ENCODE results near the gene ATF7IP.

ATF7IP gene

GRCh38 chr12:14473707-14474287, 108.3 kb downstream of the ATF7IP start:
- TF ChIP-seq, protein P1, sequence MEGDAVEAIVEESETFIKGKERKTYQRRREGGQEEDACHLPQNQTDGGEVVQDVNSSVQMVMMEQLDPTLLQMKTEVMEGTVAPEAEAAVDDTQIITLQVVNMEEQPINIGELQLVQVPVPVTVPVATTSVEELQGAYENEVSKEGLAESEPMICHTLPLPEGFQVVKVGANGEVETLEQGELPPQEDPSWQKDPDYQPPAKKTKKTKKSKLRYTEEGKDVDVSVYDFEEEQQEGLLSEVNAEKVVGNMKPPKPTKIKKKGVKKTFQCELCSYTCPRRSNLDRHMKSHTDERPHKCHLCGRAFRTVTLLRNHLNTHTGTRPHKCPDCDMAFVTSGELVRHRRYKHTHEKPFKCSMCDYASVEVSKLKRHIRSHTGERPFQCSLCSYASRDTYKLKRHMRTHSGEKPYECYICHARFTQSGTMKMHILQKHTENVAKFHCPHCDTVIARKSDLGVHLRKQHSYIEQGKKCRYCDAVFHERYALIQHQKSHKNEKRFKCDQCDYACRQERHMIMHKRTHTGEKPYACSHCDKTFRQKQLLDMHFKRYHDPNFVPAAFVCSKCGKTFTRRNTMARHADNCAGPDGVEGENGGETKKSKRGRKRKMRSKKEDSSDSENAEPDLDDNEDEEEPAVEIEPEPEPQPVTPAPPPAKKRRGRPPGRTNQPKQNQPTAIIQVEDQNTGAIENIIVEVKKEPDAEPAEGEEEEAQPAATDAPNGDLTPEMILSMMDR (IDR thresholded peaks at IDR 0.05; ENCODE audit: low read depth, low read length): no peak
- H3K4me3 ChIP-seq (ENCODE audit: low read depth, low read length): no peak overlapping the region

DNA sequence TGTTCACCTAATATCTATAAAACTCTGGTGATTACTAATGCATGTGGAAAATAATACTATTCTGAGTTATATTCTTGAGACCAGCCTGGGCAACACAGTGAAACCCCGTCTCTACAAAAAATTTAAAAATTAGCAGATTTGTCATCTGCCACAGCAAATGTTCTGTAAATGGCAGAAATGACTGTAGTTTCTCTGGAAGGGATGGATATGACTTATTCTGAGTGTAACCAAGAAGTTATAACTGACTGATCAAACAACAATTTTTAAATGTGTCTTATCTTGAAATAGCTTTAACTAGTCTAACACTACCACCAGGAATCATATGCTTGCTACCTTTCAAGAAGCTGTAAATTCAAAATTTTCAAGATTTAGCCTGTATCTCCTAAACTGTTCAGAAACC, 113.5 kb downstream of the ATF7IP start:
- TF ChIP-seq, protein P1 (IDR thresholded peaks at IDR 0.05; ENCODE audit: low read depth, low read length): no peak

DNA sequence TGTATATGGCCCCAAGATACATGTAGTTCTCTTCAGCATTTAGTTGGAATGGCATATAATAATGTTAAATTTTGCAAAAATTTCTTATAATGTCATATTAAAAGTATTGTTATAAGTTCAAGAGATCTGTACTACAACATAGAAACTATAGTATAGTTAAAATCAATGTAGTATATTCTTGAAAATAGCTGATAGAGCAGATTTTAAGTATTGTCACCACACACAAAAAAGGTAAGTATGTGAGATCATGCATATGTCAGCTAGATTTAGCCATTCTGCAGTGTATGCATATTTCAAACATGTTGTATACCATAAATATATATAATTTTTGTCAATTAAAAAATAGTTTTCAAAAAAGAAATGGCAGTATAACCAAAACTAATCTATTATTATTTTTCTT, 115.7 kb downstream of the ATF7IP start:
- TF ChIP-seq, protein P1 (IDR thresholded peaks at IDR 0.05; ENCODE audit: low read depth, low read length): no peak
- no peak overlapping the region for H3K4me3 ChIP-seq (ENCODE audit: low read depth, low read length)

More for the DNA sequence above, 113.5 kb downstream of the ATF7IP start:
- no peak overlapping the region for H3K4me3 ChIP-seq (ENCODE audit: low read depth, low read length)

DNA sequence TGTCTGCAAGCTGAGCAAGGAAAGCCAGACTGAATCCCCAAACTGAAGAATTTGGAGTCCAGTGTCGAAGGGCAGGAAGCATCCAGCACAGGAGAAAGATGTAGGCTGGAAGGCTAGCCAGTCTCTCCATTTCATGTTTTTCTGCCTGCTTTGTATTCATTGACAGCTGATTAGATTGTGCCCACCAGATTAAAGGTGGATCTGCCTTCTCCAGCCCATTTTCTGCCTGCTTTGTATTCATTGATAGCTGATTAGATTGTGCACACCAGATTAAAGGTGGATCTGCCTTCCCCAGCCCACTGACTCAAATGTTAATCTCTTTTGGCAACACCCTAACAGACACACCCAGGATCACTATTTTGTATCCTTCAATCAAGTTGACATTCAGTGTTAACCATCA, 116.9 kb downstream of the ATF7IP start:
- TF ChIP-seq, protein P1 (IDR thresholded peaks at IDR 0.05; ENCODE audit: low read depth, low read length): no peak
- no peak overlapping the region for H3K4me3 ChIP-seq (ENCODE audit: low read depth, low read length)

DNA sequence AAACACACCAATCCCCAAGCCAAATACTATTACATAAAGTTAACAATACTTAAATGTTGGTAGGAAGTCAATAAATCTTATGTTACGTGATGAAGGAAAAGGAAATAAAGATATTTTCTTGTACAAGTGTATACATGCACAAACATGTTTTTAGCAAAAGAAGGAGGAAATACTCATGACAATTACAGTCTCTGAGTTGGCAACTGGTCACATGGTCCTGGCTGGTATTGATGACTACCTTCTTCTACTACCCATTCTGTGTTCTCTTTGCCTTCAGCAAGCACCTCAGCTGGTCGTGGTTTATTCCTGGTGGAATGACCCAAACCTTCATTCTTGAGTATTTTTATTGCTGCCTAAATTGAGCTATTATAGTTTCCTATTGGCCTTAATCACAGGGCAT, 117.4 kb downstream of the ATF7IP start:
- H3K4me3 ChIP-seq (ENCODE audit: low read depth, low read length): no peak overlapping the region
- TF ChIP-seq, protein P1 (IDR thresholded peaks at IDR 0.05; ENCODE audit: low read depth, low read length): no peak

DNA sequence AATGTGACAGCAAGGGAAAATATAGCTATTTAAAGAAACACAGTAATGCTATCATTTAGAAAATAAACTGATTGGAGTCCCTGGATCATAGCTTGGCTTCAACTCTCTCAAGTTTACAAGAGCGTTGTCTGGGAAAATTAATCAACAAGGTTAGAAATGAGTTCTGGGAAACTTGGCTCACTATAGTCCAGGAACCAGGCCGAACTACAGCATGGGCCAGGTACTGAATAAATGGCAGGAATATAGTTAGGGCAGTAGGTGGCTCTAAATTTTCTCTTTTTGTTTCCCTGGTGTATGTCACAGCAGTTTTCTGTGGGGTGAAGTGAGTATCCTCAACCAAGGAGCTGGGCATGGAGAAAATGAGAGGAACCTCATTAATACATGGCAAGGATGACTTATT, 129.8 kb downstream of the ATF7IP start:
- H3K4me3 ChIP-seq (ENCODE audit: low read depth, low read length): no peak overlapping the region
- TF ChIP-seq, protein P1 (IDR thresholded peaks at IDR 0.05; ENCODE audit: low read depth, low read length): no peak

GRCh38 chr12:14505626-14506596, 140.4 kb downstream of the ATF7IP start:
- no peak overlapping the region for H3K4me3 ChIP-seq (ENCODE audit: low read depth, low read length)
- TF ChIP-seq, protein P1 (IDR thresholded peaks at IDR 0.05; ENCODE audit: low read depth, low read length): no peak
